Hematopoietic multipotent progenitor cell treated with erythropoietin and hydrocortisone succinate and interleukin-3 and kit ligand, for 4 days (in vitro differentiated cells): ENCODE results near the gene ACACA.
"Not testable (repeated sequence)": the region's sequence is repeated elsewhere in the genome, so short reads cannot be mapped to it uniquely, and the experiment has no call there.

ENCODE experiments used
- DNase-seq: peaks from one replicate; pipeline ENCODE4 v3.0.0-alpha.2; 2015

The ACACA gene

DNA sequence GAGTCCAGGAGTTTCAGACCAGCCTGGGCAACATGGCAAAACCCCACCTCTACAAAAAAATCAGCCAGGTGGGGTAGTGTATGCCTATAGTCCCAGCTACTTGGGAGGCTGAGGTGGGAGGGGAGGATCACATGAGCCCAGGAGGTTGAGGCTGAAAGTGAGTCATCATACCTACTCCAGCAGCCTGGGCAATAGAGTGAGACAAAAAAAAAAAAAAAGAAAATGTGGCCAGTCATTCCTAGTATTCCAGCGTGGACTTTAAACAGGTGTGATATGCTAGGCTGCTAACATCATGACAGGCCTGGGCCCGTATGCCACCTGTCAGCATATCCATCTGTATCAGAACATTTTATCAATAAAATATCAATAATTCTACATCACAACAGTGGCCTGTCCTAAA, 314.6 kb downstream of the ACACA start:
- no peak for DNase-seq

DNA sequence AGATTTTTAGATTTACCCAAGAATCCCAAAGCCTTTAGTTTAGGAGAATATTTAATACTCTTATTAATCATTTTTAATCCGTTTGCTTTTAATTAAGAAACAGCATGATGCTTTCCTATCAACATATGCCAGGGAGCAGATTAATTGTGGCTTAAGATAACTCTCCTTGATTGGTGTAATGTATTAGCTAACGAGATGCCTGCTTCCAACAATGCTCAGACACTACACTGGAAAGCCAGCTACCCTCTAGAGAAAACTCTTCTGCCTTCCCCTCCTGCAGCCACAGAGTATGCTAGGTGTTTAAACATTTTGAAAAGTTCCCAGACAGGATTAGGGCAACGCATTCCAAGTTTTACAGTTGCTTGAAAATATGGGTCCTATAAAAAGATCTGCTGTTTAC, 315.7 kb downstream of the ACACA start:
- peak; percentile 14 for DNase-seq

DNA sequence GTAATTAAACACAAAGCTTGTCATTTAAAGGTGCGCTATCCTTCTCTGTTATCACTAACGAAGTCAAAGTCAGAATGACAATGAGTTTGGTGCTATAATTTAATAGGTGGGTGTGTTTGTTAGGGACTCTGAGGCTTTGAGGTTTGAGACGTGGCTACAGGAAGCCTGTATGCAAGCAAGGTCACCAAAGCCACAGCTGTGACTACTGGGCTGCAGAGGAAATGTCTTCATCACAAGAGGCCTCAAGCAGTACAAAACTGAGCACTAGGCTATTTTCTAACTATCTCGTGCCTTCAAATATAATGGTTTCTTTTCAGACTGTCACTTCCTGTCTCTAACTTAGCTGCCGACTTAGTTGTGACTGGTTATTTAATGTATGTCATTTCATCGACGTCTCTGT, 316.7 kb downstream of the ACACA start:
- peak; percentile 89 for DNase-seq

DNA sequence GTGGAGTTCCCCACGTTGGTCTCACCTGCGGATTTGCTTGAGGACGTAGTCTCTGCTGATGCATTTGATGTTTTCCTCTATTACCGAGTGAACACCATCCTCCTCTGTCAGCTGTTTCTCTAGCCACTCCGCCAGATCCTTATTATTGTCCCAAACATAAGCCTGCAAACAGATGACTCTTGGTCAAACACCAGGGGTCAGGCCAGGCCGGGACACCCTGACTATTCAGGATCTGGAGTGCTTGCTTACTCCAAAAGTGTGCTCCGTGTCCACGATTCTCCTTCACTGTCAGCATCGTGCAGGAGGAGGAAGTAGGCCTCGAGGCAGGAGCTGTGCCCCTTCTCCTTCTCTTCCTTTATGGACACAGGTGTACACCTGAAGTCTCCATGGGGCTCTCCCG, 317.7 kb downstream of the ACACA start:
- DNase-seq: no peak

DNA sequence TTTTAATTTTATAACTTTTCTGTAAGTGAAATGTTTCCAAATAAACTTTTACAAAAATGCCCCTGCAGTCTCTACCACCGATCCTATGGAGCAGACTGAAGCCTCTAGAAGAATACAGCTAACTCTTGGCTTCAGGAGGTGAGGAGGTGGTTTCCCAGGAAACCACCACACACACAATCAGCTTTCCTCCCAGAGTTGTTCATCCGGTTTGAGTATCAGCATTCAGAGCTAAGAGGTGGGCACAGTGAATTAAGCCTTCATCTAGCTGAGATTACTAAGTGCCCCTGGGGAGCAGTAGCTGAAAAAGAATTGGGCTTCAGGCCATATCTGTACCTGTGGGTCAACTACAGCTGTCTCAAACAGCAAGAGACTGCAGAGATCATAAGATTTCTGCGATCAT, 318.2 kb downstream of the ACACA start:
- DNase-seq: no peak

DNA sequence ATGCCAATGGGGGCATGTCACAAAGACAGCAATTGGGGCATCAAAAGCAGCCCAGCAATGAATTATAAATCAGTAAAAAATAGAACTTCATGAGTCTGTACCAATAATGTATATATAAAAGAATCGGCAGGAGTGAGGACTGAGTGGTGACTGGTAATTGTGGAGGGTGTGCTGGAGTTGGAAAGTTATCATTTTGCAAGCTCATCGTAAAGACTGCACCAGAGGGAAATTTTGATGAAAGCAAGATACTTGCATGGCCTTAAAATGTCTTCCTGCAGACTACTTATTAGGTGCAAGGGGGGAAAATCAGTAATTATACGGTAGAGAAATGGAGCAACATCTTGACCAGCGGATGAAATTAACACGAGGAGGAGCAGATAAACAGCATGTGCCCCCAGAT, 319.0 kb downstream of the ACACA start:
- DNase-seq: no peak

DNA sequence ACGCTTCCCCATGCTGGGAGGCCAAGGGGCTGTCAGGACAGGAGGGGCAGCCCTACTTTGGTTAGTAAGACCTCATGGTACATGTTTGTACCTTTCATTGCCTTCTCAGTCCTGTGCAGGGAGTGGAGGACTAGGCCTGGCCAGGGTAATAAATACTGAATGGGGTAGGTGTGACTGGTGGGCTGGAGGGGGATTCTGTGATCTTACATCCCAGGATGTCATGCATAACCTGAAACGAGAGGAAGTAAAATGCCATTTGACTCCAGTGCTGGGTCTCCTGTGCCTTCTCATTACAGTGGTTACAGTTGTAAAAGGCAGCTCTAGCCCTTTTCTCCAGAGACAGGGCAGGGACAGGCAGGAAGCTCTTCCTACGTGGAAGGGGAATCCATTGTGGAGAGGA, 319.7 kb downstream of the ACACA start:
- no peak for DNase-seq

DNA sequence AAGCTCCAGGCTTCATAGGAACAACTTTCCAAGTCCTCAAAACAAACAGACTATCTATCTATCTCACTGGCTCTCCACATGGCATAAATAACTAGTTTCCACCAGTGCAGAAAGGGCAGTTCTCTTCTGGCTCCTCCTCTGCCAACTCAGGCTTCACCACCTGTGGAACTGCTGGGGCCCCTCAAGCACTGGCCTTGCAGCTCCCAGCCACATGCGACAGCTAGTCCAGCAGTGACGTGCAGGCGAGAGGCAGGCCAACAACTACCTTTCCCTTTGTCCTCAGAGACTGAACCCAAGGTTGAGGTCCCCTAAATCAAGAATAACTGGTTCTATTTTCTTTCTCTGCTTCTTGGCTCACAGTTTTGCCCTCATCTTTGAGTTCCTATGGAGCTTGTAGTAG, 320.3 kb downstream of the ACACA start:
- DNase-seq: no peak

DNA sequence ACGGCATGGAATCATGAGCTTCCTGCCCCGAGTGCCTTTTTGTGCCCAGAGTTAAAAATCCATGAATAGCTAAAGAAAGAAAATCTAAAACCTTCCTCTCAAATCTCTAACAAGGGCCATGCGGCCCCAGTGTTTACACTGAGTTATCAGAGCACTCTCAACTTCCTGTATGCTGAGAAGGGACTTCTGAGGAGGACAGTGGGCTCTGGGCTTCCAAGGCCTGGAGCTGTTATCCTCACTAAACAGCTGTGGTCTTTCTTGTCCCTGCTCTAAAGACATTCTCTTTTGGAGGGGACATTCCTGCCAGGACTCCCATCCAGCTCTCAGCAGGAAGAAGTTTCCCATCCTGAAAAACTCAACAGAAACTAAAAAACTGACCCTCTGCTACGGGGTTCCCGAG, 322.3 kb downstream of the ACACA start:
- peak; percentile 65 for DNase-seq

DNA sequence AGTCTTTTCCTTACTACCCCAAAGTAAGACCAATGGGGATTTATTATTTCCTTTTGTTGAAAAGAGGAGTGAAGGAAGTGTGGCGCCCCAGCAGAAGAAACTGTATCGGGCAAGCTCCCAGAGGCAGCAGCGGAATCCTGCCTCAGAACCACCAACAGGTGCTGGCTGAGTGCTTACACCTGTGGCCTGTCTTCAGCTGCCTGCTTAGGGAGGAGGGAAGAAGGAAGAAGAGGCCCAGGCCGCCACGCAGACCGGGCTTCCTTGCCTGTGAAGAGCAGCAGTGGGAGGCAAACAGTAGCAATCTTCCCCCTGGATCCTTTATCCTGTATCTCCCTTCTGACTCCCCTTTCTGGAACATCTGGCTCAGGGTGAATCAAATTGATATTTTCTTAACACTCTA, 323.2 kb downstream of the ACACA start:
- no peak for DNase-seq

DNA sequence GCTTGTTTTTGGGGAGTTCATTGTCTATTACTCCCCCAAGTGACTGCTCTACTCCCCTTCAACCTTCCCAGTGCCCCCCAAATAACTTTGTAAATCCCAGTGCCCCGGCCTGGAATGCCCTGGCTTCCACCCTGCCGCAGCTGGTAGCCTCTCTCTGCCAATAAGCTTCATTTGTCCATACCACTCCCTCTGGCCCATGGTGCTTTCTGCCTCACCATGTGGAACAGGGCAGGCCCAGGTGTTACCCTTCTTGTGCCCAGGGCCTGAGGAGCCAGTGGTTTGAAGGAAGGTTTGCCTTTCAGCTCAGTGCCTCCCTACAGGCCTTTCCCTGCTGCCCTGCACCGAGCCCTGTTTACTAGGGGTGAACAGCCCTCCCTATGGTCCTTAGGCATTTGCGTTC, 323.7 kb downstream of the ACACA start:
- no peak for DNase-seq

DNA sequence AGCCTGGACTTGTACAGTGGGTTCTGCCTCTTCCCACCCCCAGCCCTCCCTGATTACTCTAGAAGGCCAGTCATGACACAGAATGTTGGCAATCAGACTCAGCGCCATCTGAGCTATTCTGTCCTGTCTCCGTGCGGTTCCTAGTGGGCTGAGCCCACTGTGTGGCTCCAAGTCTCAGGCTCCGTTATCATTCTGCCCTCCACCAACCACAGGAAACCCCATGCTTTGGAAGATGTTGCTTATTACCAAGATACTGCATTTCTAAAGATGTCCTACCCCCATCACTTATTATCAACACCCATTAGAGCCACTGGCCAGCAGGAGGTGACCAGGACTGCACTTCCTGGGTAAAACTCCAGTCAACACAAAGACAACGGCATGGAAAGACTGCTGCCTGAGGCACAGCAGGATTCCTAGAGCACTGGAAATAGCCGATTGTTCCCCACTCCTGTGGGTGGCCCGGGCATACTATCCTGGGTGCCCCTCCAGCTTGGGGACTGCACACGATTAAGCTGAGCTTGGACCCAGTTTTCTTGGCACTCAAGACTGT, 324.2 kb downstream of the ACACA start:
- peak; percentile 85 for DNase-seq

DNA sequence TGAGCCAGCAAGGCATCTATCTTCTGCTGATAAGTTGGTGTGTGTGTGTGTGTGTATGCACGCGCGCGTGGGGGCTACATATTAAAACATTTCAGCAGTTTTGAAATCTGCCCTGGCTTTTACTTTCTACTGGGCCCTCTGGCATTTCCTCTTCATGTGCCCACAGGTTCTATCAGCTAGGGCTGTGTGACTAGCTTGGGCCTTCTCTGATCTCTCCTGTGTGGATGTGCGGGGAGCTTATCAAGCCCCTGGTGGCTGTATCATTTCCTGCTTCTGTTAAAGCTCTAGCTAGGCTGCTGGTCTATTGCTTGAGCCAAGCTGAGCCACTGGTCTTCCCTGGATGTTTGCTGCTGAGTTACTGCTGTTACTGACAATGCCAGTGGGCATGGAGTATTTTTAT, 325.3 kb downstream of the ACACA start:
- DNase-seq: peak; percentile 97

DNA sequence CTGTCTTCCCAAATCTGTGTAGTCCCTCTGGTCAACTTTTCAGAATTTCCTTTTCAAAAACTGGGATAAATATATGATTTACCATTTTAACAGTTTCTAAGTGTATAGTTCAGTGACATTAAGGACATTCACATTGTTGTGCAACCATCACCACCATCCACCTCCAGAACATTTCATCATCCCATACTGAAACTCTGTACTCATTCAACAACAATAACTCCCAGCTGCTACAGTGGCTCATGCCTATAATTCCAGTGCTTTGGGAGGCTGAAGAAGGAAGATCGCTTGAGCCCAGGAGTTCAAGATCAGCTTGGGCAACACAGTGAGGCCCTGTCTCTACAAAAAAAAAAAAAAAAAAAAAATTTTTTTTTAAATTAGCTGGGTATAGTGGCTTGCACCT, 326.9 kb downstream of the ACACA start:
- DNase-seq: peak; percentile 37

DNA sequence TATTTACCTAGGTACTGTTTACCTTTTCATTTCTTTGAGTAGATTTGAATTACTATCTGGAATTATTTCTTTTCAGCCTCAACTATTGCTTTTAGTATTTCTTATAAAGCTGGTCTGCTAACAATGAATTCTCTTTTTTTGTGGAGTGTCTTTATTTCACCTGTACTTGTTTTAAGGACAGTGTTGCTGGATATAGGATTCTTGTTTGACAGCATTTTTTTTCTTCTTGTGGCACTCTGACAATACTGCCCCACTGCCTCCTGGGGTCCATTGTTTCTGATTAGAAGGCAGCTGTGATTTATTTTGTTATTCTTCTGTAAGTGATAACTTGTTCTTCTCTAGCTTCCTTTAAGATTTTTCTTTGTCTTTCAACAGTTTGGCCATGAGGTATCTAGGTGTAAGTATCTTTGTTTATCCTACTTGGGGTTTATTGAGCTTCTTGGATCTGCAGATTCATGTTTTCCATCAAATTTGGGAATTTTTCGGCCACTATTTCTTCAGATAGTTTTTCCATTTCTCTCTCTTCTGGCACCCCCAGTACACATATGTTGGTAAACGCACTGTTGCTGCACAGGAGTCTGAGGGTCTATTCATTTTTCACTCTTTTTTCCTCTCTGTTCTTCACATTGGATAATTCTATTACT, 327.4 kb downstream of the ACACA start:
- no peak for DNase-seq

DNA sequence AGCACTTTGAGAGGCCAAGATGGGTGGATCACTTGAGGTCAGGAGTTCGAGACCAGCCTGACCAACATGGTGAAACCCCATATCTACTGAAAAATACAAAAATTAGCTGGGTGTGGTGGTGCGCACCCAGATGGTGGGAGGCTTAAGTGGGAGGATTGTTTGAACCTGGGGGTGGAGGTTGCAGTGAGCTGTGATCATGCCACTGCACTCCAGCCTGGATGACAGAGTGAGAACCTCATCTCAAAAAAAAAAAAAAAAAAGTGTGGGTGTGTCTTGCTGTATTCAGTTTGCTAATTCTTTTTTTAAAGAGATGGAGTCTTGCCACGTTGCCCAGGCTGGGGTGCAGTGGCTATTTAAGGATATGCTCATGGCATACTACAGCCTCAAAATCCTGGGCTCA, 333.2 kb downstream of the ACACA start:
- DNase-seq: not testable (repeated sequence)

DNA sequence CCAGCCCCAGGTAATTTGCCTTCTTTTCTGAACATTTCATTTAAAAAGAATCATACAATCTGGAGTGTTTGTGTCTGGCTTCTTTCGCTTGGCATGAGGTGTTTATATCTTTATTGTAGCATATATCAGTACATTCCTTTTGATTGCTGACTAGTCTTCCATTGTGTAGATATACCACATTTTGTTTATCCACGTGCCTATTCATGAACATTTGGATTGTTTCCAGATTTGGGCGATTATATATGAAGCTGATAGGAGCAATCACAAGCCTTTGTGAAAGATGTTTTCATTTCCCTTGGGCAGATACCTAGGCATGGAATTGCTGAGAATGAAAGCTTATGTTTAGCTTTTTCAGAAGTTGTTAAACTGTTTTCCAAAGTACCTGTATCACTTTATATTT, 337.5 kb downstream of the ACACA start:
- DNase-seq: no peak

DNA sequence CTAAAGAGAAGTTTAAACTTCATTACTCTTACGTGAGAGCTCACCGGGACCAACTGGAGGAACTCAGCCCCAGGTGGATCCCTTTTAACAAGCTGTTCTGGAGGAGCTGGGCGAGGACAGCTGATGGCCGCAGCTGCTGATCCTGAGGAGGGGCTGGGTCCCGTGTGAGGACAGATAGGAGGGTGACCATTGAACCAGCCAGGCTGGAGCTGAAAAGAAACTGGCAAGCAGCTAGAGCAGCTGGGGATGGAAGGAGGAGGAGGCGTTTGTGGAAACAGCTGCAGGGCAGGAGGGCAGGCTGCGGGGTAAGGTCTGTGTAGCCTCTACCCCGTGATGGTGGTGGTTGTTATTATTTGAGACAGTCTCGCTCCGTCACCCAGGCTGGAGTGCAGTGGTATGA, 338.4 kb downstream of the ACACA start:
- DNase-seq: no peak

DNA sequence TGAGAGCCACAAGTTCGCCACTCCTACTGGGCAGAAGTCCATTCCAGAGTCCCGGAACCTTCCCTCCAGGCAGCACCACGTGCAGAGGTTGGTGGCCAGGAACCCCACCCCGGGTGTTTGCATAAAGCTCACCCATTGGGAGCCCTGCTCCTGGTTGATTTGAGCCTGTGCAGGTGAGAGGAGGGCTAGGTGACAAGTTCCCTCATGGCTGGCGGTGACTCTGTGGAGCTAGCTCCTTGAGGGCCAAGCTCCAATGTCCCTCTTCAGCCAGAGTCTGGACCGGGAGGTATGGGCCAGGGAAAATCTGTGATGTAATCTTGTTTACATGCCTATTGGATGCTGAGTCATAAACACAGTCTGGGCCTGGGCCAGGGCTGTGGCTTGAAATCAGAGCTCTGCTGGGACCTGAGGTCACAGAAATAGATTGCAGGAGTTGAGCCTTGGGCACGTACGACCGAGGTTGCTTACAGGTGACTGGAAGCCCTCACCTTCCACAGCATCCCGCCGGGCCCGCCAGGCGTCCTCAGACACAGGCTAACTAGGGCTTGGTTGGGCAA, 339.0 kb downstream of the ACACA start:
- peak; percentile 22 for DNase-seq

DNA sequence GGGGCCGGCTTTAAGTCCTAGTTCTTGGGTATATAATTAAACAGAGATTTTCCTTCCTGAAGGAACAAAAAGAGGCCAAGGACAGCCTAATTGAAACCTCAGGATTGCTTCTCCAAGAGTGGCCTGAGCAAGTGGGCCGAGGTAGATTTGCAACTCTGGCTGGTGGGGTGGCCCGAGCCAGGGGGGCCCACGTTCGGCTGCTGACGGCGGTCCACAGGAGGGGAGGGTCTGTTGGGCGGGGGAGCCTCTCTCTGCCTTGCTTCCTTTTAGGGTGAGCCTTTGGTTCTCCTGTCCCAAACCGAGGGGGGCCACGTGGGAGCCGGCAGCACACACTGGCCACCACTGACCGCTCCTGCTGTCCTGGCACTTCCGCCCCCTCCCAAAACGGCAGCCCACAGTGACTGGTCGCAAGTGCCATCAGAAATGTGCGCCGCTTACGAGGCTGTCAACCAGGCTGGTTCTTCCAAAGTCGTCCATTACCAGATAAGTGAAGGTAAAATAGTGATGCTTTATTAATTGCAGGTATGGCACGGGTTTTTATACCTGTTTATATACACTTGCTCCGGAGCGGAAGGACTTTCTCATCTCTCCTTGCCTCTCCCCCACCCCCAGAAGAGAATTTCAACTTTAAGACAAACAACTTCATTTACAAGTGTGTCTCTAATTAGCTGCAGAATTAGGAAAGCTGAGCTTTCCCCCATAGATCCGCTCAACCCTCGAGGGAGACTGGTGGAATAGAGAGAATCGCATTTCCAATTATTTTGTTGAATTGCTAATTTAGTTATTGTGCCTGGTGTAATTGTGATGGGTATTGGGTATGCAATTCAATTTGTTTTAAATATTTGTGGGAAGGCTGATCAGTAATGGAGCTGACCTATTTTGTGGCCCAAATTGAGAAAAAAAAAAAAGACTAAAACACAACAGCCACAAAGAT, 340.0 kb downstream of the ACACA start:
- no peak for DNase-seq

DNA sequence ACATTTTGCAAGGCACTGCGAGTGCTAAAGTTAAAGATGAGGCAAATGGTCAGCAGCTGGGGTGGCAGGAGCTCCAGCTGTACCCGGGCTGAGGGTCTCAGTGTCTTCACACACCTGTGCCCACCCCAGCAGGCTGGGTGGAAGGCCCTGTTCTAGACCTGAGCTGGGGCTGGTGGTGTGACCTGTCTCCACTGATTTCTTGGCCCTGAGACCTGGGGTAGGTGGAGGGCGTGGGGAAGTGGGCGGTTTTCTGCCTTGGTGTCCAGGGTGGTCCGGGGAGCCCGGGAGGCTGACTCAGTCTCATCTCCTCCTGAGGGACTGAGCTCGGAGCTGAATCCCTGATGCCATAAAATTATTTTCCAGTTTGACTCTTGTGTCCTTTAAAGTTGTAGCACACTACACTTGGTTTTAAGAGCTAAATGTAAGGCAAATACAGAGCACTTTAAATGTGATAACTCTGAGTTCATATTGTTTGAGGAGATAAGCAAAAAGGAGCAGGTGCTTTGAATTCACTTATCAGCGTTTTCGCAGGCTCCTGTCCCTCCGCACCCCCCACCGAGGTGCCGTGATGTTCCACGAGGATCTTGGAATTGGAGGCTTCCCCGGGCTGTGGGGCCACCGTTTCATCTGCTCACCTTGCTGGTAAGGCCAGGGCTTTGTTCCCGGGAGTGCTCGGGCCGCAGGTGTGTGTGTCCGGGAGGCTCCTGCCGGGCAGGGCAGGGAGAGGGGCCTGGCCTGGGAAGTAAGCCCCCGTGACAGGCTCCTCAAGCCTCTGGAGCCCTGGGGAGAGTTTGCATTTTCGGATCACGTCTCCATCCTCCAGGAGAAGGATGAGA, 340.9 kb downstream of the ACACA start:
- DNase-seq: no peak

DNA sequence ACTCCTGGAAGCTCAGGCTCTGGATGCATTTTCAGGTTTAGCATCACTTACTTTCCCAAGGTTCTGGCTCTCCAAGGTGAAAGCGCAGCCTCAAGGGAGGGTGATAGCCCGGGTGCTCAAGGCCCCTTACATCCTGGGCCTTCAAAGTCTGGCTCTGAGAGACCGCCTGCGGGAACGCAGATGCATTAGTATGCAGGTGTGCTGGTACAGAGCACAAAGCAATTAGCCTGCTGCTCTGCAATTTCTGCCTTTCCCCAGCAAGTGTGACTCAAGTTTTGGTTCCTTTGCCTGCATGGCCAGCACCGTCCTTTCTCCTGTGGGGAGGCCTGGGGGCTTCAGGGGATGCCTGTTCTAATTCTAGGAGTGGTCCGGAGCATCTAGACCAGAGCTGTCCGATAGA, 341.7 kb downstream of the ACACA start:
- no peak for DNase-seq

DNA sequence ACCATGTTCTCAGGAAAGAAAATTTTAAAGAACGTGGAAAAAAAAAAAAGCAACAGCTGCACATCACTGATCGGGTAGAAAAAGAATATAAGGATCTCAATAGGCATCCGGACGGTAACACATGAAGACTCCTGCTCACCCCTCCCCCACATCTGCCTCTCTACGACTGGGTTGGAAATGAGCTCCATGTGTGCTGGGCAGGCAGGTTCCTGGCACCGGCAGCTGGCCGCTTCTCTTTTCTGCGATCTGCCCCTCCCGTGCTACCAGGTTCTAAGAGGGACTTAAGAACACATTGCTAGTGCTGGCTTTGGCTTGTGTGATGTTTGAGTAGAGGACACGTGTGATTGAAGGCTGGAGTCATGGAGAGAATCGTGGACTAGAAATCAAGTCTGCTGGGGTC, 342.4 kb downstream of the ACACA start:
- DNase-seq: no peak
